SK-N-MC (cell line): ENCODE results near the gene OR51V1.

Experiments used
- EZH2 ChIP-seq: fragments of 200-600 bp; sonication (generic); IDR thresholded peaks from one replicate; pipeline ENCODE4 v1.6.1; 2017; ENCODE audit warnings: antibody characterized with exemption
- FOXP2 ChIP-seq: optimal IDR thresholded peaks from 2 replicates; pipeline ENCODE3; 2011; ENCODE audit warnings: mild to moderate bottlenecking, moderate library complexity; ENCODE audit not compliant: insufficient read depth; ENCODE audit errors: extremely low read length, control extremely low read depth
- POLR2AphosphoS5 ChIP-seq: IDR thresholded peaks from 2 replicates; pipeline ENCODE4 v1.6.1; 2012; ENCODE audit warnings: mild to moderate bottlenecking, low read depth, low read length, borderline replicate concordance

DNA sequence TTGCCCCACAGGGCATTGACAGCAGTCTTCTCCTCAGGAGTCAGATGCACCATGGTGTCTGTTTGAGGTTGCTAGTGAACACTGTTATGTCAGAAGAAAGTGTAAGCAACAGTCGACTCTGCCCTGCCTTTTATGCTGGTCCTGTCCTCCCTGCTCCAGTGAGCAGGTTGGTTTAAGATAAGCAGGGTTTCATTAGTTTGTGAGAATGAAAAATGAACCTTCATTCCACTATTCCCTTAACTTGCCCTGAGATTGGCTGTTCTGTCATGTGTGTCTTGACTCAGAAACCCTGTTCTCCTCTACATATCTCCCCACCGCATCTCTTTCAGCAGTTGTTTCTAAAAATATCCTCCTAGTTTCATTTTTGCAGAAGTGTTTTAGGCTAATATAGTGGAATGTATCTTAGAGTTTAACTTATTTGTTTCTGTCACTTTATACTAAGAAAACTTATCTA, 33.9 kb upstream of the OR51V1 start, which contains the start of gene HBD:
- TF ChIP-seq FOXP2 (no peak), POLR2AphosphoS5 (no peak), EZH2 (no peak)
